ENCODE measurements around the gene ITPA. TPM values are rescaled to one million over a fixed set of nuclear protein-coding genes. Genes with fewer than 3 reads are reported as not detected.
"Not testable (repeated sequence)": the region's sequence is repeated elsewhere in the genome, so short reads cannot be mapped to it uniquely, and the experiment has no call there.

The ITPA gene
- polyA plus RNA-seq, 3 donors from 2014 or later = 75.0 to 84.5 (median 76.3) TPM

DNA sequence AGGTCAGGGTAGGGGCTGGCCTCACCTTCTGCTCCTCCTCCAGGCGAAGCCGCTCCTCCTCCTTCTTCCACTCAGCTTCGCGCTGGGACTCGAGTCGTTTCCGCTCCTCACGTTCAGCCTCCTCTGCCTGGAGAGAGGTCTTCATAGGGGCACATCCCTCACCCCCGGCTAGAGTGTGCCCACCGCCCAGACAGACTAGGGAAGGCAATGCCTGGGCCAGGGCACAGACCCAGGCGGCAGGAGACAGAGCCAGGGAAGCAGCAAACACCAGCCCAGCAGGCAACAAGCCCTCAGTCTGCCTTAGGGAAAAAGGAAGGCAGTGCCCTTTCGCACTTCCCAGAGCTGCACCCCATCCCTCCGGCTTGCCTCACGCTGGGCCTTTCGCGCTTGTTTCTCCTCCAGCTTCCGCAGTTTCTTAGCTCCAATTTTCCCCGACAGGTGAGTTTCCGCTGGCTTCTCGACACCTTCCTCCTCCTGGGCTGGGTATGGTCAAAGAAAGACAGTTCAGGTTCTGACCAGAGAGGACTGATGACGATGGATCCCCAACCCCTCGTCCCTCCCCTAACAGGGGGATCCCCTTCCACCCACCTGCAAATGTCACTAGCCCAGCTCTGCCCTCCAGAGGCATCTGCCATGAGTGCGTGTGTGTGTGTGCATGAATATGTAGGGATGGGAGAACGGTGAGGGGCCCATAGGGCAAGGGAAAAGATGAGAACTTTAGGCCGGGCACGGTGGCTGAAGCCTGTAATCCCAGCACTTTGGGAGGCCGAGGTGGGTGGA is 9.1 kb upstream of the ITPA start:
- peak overlapping the region in 3 of 6 donors; percentile 37 to 77 (median 51) for H3K27ac Mint-ChIP-seq
- no peak overlapping the region for H3K4me3 Mint-ChIP-seq
- H3K9me3 Mint-ChIP-seq = no peaks in the 10 kb centered on the region
- H3K4me1 Mint-ChIP-seq = peaks cover 19 to 20% of the 10 kb centered on the region in 2 donors
- no peak for DNase-seq
- H3K27me3 Mint-ChIP-seq (ENCODE audit: low read depth in 3 of 3) = peaks cover 5 to 6% (median 6%) of the 10 kb centered on the region in 3 donors
- peaks cover 4 to 32% (median 19%) of the 10 kb centered on the region in 3 donors for H3K36me3 Mint-ChIP-seq

DNA sequence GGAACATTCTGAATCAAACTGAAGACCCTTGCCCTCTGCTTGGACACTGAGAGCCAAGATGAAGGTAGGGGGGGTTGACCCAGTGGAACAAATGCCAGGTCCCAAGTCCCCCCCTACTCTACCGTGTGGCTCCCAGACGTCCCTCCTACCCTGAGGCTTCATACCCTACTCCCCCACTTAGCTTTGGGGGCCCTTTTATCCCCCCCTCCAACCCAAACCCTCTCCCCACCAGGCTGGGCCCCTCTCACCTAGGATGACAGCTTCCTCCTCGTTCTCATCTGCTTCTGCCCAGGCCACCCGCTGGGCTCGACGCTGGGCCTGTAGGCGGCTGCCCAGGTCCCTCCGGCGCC is 6.4 kb upstream of the ITPA start:
- Mint-ChIP-seq H3K4me1 (peaks cover 18 to 19% of the 10 kb centered on the region in 2 donors), H3K36me3 (peaks cover 4 to 19% (median 9%) of the 10 kb centered on the region in 3 donors), H3K27me3 (ENCODE audit: low read depth in 3 of 3) (peaks cover 5 to 6% (median 6%) of the 10 kb centered on the region in 3 donors), H3K27ac (peak overlapping the region in 3 of 6 donors; percentile 34 to 93 (median 91)), H3K4me3 (peak overlapping the region; percentile 21 to 60 (median 44)), H3K9me3 (no peaks in the 10 kb centered on the region)
- no peak for DNase-seq

DNA sequence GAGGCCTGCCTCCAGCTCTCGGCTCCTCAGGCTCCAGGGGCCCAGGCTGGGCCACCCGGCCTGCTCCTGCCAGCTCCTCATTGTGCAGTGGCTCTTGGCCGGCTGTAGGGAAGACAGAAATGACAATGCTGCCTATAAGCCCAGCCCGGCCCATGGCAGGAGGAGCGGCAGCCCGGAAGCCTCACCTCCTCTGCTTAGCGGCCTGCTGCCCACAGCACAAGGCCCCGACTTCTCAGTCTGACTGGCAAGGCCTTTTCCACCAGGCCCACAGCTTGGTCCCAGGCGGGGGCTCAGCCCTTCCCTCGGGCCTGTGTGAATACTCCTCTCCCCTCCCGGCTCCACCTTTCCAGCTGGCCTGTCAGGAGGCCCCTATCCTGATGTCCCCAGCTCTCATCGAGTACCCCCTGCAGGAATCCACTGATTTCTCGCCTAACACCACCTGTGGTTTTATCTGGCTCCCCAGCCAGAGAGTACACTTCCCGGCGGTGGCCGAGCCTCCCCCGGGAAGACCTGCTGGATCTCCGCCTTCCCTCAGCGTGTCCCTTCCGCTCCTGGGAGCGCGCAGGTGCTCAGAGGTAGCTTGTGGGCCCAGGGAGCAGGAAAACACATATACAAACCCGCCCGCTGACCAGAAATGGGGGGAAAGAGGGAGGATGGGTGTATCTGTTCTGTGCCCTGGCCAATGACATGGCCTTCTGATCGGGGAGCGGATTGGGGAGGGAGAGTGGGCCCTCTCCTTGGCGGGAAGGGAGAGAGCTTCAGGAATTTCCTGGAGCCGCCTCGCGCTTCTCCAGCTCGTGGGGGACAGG is 5.8 kb upstream of the ITPA start:
- Mint-ChIP-seq H3K4me1 (peaks cover 21 to 24% of the 10 kb centered on the region in 2 donors), H3K27me3 (ENCODE audit: low read depth in 3 of 3) (peaks cover 5 to 6% (median 6%) of the 10 kb centered on the region in 3 donors), H3K4me3 (peak overlapping the region; percentile 92 to 96 (median 94)), H3K9me3 (no peaks in the 10 kb centered on the region), H3K36me3 (peaks cover 4 to 18% (median 9%) of the 10 kb centered on the region in 3 donors), H3K27ac (peak overlapping the region; percentile 86 to 96 (median 92))
- peak; percentile 7 to 14 (median 13) for DNase-seq

DNA sequence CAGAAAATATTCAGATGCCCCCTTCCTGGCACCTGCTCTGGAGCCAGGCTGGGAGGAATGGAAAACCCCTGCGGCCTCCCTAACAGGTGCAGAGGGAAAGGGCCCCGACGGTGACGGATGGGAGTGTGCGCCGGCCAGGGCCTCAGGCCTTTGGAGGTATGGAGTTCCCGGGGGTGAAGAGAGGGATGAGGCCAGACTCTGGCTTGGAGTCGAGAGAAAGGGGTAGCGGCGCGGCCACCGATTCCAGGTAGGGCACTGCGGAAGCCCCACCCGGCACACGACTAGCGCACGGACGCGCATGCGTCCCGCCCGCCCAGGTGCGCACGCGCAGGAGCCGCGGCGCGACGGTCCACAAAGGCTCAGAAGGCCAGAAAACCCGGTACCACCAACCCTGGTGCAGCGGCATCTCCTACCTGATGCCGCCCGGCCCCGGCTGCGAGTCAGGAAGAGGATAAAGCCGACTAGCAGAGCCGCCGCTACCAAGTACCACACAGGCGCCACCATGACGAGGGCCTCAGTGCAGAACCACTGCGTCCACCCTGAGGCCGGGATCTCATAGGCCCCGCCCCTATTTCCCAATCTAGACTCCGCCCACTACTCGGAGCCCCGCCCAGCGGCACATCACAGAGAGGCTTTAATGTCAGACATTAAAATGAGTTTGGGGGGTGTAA is 5.0 kb upstream of the ITPA start, which contains the start of gene DDRGK1:
DDRGK1 (minus strand) TSS at position 559 of the 671 bp plus-strand sequence; CDS start at position 504, 55 bp downstream.
- peaks cover 26 to 31% of the 10 kb centered on the region in 2 donors for H3K4me1 Mint-ChIP-seq
- no peaks in the 10 kb centered on the region for H3K9me3 Mint-ChIP-seq
- peak within 1 kb of the TSS; percentile 92 to 96 (median 94) for H3K4me3 Mint-ChIP-seq
- peaks cover 5 to 6% (median 6%) of the 10 kb centered on the region in 3 donors for H3K27me3 Mint-ChIP-seq (ENCODE audit: low read depth in 3 of 3)
- H3K36me3 Mint-ChIP-seq = peaks cover 4 to 11% (median 9%) of the 10 kb centered on the region in 3 donors
- peak; percentile 89 to 92 (median 92) for DNase-seq
- H3K27ac Mint-ChIP-seq = peak within 1 kb of the TSS; percentile 86 to 96 (median 92)

DNA sequence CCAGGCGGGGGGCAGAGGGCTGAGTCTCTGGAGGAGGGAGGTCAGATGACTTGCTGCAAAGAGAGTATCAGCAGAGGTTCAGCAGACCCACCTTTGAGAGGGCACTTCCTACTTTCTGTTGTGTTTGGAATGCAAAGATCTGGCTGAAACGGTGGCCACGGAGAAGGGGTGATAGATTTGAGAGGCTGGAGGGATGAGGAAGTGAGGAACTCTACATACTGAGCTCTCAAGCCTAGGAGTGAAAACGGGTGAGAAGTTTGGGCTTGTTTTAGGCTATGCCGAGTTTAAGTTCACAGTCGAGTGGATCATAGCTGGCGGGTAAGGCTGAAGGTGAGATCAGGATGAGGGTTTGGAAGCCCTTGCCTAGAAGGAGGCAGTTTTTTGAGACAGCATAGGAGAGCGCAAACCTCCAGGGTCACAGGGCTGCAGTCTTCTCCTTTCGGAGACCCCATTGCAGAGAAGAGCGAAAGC is 477 bp upstream of the ITPA start:
- Mint-ChIP-seq H3K4me1 (peaks cover 30 to 35% of the 10 kb centered on the region in 2 donors), H3K27me3 (ENCODE audit: low read depth in 3 of 3) (peaks cover 6 to 8% (median 6%) of the 10 kb centered on the region in 3 donors), H3K27ac (peak overlapping the region; percentile 81 to 96 (median 94)), H3K36me3 (peaks cover 0 to 9% (median 5%) of the 10 kb centered on the region in 3 donors), H3K9me3 (no peaks in the 10 kb centered on the region), H3K4me3 (peak overlapping the region; percentile 89 to 100 (median 100))
- DNase-seq = peak in 1 of 3 donors; percentile 14

DNA sequence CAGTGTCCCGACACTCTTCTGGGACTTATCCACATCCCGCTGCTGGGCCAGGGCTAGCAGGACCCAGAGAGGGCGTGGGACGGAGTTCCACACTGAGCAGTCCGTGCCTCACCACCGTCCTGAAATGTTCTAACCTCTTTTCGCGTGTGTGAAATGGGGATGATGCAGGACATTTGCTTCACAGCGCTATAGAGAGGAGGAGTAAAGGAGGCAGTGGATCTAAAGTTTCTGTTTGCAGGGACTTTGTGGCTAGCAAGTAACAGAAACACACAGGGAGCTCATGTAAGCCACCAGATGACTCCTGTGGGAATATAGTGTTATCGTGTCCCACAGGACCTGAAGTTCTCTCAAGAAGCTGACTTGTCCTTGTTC is 634 bp downstream of the ITPA start:
- DNase-seq = no peak
- Mint-ChIP-seq H3K27ac (peak overlapping the region; percentile 81 to 99 (median 96)), H3K4me3 (peak overlapping the region; percentile 89 to 100 (median 100)), H3K9me3 (no peaks in the 10 kb centered on the region), H3K27me3 (ENCODE audit: low read depth in 3 of 3) (peaks cover 0 to 3% (median 1%) of the 10 kb centered on the region in 3 donors), H3K4me1 (peaks cover 24 to 27% of the 10 kb centered on the region in 2 donors), H3K36me3 (peaks cover 0 to 11% (median 8%) of the 10 kb centered on the region in 3 donors)

DNA sequence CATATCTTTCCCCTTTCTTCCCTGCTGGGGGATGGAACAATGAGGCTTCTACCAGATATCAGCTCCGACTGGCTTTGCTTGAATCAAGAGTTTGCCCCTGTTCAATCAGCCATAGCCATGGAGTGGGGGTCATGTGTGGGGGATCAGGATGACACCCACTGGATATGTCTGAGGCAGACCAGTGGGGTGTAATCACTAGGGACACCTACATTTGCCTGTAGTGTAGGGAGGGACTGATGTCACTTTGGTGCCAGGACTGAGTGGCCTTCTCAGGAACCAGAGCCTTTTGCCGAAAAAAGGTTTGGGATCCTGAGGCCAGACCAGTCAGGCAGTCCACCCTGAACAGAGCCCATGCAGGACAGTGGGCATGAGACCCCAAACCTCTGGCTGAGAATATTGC is 1.0 kb downstream of the ITPA start:
- peaks cover 24 to 27% of the 10 kb centered on the region in 2 donors for H3K4me1 Mint-ChIP-seq
- H3K4me3 Mint-ChIP-seq = peak overlapping the region; percentile 89 to 100 (median 100)
- no peak for DNase-seq
- peaks cover 0 to 11% (median 8%) of the 10 kb centered on the region in 3 donors for H3K36me3 Mint-ChIP-seq
- H3K9me3 Mint-ChIP-seq = no peaks in the 10 kb centered on the region
- peaks cover 0 to 3% (median 1%) of the 10 kb centered on the region in 3 donors for H3K27me3 Mint-ChIP-seq (ENCODE audit: low read depth in 3 of 3)
- H3K27ac Mint-ChIP-seq = peak overlapping the region; percentile 78 to 99 (median 96)

DNA sequence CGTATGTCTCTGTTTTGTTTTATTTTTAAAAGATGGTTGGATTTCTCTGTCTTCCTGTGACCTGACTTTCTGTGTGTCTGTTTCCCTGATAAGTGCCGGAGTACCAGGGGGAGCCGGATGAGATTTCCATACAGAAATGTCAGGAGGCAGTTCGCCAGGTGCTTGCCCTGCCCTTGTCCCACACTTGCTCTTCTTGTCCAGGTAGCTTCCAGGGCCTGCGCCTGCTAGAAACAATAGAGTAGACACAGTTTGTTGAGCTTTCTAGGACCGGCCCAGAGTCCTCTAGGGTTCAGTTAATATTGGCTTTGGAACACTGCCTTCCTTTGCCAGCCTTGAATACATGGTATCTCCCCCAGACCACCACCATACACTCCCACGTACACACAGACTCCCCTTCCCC is 3.9 kb downstream of the ITPA start:
- H3K9me3 Mint-ChIP-seq = no peaks in the 10 kb centered on the region
- no peak overlapping the region for H3K4me3 Mint-ChIP-seq
- DNase-seq = no peak
- H3K27ac Mint-ChIP-seq = no peak overlapping the region
- peaks cover 0 to 11% (median 8%) of the 10 kb centered on the region in 3 donors for H3K36me3 Mint-ChIP-seq
- peaks cover 0 to 3% (median 1%) of the 10 kb centered on the region in 3 donors for H3K27me3 Mint-ChIP-seq (ENCODE audit: low read depth in 3 of 3)
- peaks cover 24 to 25% of the 10 kb centered on the region in 2 donors for H3K4me1 Mint-ChIP-seq

DNA sequence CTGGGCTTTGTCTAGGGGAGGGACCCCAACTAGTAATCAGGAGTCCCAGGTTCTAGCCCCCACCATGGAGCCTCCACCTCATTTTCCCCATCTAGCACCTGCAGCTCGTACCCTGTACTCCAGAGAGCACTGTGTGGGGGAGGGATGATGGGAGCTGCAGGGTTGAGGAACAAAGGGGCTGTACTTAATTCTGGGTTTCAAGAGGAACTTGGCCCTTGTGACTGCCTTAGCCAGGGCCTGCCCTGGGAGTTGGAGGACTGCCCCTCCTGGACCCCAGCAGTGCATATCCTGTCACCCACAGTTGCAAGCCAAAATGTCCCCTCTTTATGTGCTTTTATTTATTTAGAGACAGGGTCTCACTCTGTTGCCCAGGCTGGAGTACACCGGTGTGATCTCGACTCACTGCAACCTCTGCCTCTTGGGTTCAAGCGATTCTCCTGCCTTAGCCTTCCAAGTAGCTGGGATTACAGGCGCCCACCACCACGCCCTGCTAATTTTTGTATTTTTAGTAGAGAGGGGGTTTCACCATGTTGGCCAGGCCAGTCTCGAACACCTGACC is 6.1 kb downstream of the ITPA start:
- not testable (repeated sequence) for DNase-seq; H3K27me3 Mint-ChIP-seq (ENCODE audit: low read depth in 3 of 3); H3K4me3 Mint-ChIP-seq; H3K27ac Mint-ChIP-seq; H3K9me3 Mint-ChIP-seq; H3K4me1 Mint-ChIP-seq
- H3K36me3 Mint-ChIP-seq = peaks cover 0 to 11% (median 8%) of the 10 kb centered on the region in 3 donors

DNA sequence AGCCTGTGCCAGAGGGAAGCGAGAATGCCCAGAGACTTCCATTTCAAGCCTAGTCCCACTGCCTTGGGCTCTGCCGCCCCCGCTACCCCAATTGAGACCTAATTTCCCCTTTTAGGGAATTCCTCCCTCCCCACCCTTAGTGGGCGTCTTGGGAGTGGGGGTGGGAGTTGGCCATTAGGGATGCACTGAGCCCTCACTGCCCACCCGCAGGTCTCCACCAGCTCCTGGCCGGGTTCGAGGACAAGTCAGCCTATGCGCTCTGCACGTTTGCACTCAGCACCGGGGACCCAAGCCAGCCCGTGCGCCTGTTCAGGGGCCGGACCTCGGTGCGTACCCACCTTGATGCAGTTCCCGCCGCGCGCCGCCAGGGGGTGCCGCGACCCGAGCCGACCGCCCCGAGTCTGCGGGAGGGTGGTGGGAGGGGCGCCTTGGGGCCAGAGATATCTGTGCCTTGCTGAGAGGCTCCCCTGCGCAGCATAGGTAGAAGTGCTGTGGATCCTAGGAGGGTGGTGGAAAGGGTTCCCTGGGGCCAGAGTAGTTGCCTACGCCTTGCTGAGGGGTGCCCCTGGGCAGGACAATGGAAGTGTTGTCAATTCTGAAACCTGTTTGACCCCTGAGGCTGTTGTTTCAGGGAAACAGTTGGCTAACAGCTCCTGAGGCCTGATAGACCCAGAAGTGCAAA is 9.2 kb downstream of the ITPA start:
- H3K36me3 Mint-ChIP-seq = peaks cover 3 to 17% (median 9%) of the 10 kb centered on the region in 3 donors
- H3K27me3 Mint-ChIP-seq (ENCODE audit: low read depth in 3 of 3) = peaks cover 0 to under 1% (median 0%) of the 10 kb centered on the region in 3 donors
- peak; percentile 52 to 66 (median 64) for DNase-seq
- H3K4me1 Mint-ChIP-seq = peaks cover 0 to 7% of the 10 kb centered on the region in 2 donors
- no peak overlapping the region for H3K4me3 Mint-ChIP-seq
- H3K9me3 Mint-ChIP-seq = no peaks in the 10 kb centered on the region
- no peak overlapping the region for H3K27ac Mint-ChIP-seq

DNA sequence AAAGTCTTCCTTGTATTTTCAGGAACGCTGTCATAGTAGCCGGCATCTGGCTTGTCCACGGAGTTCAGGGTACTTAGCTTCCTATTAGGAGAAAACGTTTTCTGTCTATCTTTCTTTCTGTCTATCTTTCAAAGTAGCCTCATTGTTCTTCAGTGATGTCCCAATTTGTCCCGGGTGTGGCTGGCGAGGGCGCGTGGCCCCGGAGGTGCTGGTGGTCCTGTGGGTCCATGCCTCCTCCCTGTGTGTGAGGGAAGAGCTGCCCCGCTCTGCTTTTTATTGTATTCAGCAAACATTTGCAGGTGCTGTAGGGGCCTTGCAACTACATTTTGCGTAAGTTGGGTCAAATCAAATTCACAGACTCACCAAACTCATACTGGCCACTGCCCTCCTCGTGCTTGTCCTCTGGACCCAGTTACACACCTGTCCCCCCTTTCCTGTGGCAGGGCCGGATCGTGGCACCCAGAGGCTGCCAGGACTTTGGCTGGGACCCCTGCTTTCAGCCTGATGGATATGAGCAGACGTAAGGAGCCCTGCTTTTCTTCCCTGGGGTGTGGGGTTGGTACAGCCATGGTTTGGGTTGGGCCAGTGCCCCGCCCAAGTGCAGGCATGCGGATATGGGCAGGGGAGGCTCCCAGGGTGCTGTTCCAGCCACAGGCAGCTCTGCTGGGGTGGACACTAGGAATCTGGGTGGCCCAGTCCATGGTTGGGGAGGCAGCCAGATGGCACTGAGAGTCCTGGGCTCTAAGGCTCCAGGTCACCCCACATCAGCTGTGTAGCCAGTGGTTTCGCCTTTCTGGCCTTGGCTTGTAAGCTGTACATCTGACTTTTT is 12.3 kb downstream of the ITPA start:
- Mint-ChIP-seq H3K4me3 (no peak overlapping the region), H3K36me3 (peaks cover 0 to 11% (median 9%) of the 10 kb centered on the region in 3 donors), H3K27me3 (ENCODE audit: low read depth in 3 of 3) (peaks cover 0 to 2% (median 0%) of the 10 kb centered on the region in 3 donors), H3K4me1 (peaks cover 0 to 7% of the 10 kb centered on the region in 2 donors), H3K27ac (no peak overlapping the region), H3K9me3 (no peaks in the 10 kb centered on the region)
- no peak for DNase-seq

All from immature natural killer cell (primary cell).